GM21723 (cell line): ENCODE results near the gene TRAF3.

Experiments used
- ATAC-seq: cut with Tn5 transposase; IDR thresholded peaks from one replicate; pipeline ENCODE4 v1.9.1; 2021; ENCODE audit warnings: mild to moderate bottlenecking, moderate library complexity; ENCODE audit not compliant: unreplicated experiment

TRAF3 gene

GRCh38 chr14:102949062-102949800 is 172.0 kb downstream of the TRAF3 start:
- ATAC-seq, result no peak

GRCh38 chr14:102949801-102950451 is 172.7 kb downstream of the TRAF3 start:
- no peak for ATAC-seq

GRCh38 chr14:102951034-102951433 is 173.8 kb downstream of the TRAF3 start:
- no peak for ATAC-seq

GRCh38 chr14:102951799-102952198 is 174.6 kb downstream of the TRAF3 start:
- no peak for ATAC-seq

- ATAC-seq, result no peak
Measured at GRCh38 chr14:102952276-102952675, 175.0 kb downstream of the TRAF3 start.

- no peak for ATAC-seq
Measured at GRCh38 chr14:102953100-102953499, 175.9 kb downstream of the TRAF3 start.

- ATAC-seq, result no peak
Measured at GRCh38 chr14:102954081-102954789, 177.0 kb downstream of the TRAF3 start.

- ATAC-seq, result no peak
Measured at GRCh38 chr14:102955636-102956408, 178.6 kb downstream of the TRAF3 start.

- ATAC-seq, result no peak
Measured at GRCh38 chr14:102957222-102957621, 180.0 kb downstream of the TRAF3 start.

GRCh38 chr14:102958461-102958860 is 181.2 kb downstream of the TRAF3 start:
- no peak for ATAC-seq
